Measurements from ENCODE around the gene IL1RN.
A peak's percentile ranks its signal among the peaks of the same experiment; 100 is the strongest.

The IL1RN gene

DNA sequence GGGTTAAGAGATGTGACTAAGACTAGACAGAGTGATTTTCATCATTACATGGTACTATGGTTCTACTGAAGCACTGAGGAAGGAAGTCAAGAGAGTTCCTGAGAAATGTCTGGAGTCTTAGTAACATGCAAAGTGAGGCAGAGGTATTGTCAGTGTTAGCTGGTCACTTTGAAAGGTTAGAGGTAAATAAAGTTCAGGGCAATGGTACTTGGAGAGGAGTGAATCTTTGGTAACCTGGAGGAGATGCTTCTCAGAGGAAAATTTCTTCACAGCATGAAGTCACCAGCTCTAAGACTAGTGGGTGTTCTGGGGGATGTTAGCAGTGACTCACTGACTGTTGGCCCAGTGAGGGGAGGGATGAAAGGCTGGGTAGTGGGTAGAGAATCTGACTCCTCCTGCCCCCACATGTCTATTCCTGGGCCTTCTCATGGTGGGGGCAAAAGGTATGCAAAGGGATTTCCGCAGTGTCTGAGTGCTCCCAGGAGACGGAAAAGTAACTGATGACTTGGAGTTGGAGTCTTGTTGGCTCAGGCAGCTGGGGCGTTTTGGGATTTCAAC lies 23.3 kb upstream of the IL1RN start:
- DNase-seq = peak; percentile 66

GRCh38 chr2:113105047-113105785 lies 22.2 kb upstream of the IL1RN start:
- DNase-seq = no peak

DNA sequence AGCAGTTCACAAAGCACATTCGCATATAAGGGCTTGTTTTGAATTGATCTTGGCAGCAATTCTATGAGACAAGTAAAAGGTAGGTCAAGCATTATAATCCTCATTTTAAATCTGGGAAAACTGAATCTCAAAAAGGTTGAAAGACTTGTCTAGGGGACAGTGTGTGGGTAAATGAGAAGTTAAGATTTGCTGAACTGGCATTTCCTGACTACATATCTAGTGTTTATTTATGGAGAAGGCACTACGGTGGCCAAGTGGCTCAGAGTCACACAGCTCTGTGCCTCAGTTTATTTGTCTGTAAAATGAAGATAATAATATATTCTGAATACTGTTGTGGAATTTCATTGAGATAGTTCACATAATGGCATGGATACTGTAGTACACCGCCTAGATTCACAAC lies 16.3 kb upstream of the IL1RN start:
- no peak for DNase-seq

DNA sequence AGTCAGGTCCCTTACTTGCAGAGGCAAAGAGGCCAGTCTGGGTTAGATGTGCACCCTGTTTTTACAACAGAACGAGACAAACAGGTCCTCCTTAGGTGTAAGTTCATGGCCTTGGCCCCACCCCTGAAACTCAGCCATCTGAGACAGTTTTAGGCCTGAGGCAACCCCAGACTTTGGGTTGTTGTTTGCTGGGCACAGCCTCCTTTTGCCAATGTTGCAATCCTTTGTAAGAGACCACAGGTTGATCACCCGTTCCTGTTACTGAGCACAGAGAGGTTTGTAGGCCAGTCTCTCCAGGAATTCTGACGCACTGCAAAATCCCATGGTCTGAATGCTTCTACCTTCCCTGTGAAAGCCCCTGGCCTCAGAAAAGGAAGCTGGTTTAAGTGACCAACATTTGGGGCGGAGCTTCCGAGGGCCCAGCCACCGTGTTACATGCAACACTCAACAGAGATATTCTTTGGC lies 15.5 kb upstream of the IL1RN start:
- DNase-seq = no peak

DNA sequence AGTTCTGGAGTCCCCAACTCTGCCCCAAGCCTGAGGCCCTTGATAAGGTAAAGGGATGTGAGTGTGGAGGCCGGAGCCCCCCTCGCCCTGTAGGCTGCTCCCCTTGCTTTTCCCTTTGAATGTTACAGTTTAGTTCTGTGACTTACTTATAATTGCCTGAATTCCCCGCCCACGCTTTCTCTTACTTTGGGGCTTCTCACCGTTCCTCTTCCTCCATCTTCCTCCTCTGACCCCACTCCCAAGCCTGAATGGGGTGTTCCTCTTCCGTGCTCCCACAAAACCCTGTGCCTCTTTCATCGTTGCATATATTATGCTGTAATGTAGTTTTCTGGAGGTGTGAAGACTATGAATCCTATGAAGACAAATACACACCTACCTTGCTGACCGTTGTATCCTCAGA lies 15.0 kb upstream of the IL1RN start:
- no peak for DNase-seq

- DNase-seq = no peak
These were observed 14.5 kb upstream of the IL1RN start for GRCh38 chr2:113112871-113113270.

GRCh38 chr2:113113807-113114206 lies 13.6 kb upstream of the IL1RN start:
- DNase-seq = no peak

GRCh38 chr2:113114224-113114945 lies 13.0 kb upstream of the IL1RN start:
- DNase-seq = no peak

GRCh38 chr2:113114996-113115395 lies 12.4 kb upstream of the IL1RN start:
- no peak for DNase-seq

DNA sequence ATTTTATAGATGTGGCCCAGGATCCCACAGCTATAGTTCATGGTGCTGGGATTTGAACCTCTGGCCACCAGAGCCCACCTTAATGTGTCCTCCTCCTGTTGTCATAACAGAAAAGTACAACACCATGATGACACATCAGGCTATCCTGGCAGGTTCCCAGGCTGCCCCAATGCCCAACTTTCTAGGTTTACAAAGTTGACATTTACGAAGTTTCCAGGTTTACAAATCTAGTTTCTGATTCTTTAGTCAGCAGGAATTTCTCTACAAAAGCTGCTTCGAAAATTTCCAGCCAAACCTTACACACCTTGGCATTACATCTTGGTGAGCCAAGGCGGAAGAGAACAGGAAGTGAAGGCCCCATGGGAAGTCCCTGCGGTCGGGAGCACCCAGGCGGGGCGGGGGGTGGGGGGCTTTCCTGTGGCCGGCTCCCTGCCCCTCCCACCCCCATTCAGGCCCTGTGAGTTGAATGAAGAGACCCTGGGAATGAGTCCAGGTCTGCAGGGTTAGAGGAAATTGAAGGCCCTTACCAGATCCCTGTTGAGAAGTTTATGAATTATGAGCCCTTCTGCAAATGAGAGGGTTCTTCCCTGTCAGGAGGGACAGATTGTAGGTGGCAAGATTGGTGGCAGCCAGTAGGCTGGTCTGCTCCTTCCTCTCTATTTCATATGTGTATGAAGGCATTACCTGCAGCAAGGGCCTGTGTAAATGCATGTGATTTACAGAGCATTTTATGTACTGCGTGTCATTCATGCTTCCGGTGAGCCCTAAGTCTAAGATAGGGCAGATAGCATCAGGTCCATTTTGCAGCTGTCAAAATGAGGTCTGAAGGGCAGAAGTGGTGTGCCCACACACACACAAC lies 11.1 kb upstream of the IL1RN start:
- DNase-seq = no peak

- DNase-seq = peak; percentile 68
These were observed 9.7 kb upstream of the IL1RN start for GRCh38 chr2:113117541-113118262.

GRCh38 chr2:113118263-113118657 lies 9.1 kb upstream of the IL1RN start:
- DNase-seq = no peak

DNA sequence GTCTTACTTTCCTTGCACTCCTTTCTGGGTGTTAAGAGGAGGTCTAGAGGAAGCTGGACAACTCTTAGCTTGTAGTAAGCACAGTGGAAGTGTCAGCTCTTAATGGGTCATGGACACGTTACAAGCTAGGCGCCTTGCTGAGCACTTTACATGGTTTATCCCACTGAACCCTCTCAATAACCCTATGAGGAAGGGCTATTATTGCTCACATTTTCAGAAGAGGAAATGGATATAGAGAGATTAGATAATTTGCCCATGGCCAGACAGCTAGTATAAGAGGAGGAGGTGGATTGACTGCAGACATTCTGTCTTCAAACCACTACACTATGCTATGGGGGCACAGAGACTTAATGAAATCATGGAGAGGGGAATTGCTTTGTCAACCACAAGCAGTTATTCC lies 8.3 kb upstream of the IL1RN start:
- no peak for DNase-seq

- DNase-seq = no peak
These were observed 6.5 kb upstream of the IL1RN start for GRCh38 chr2:113120861-113121260.

DNA sequence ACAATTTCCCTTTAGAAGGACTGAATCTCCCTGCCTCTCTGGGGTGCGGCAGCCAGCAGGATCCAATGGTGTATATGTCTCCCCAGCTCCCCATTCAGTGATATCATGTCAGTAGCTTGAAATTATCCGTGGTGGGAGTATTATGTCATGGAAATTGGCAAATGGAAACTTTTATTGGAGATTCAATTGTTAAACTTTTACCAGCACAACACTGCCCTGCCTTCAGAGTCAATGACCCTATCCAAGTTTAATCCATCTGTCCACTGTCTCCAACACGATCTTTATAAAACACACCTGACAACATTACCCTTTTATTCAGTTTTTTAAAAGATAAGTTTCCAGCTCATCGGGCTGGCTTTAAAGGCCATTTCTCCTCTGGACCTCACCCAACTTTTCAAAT lies 5.0 kb upstream of the IL1RN start:
- DNase-seq = no peak

GRCh38 chr2:113123726-113124125 lies 3.7 kb upstream of the IL1RN start:
- no peak for DNase-seq

DNA sequence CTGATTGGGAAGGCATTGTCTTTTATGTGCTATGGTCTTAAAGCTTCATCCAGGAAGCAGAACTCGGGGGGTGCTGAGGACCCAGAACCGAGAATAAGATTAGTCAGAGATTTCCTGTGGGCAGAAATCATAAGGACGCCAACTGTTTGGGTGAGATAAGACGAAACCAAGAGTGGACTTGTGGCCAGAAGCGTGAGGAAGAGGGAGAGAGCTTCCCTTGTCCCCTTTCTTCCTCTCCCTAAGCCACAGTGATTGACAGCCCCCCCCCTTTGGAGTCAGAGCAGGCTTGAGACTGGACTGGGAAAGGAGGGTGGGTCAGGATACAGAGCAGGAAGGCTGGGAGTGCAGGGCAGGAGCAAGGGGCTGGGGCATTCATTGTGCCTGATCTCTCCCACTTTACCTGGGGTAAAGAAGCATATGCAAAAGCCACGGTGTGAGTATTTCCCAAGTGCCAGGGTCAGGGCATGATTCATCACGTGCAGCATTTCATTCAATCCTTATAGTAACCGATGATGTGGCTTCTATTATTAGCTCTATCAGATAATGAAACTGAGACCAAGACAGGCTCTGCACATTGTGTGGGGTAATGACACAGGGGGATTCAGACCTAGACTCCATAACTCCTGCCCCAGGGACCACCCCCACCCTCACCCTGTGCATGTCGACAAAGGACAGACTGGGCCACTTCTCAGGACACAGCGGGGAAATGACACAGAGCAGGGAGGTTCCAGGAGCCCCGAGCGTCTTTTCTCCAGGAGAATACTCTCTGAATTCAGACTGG lies 3.0 kb upstream of the IL1RN start:
- no peak for DNase-seq

DNA sequence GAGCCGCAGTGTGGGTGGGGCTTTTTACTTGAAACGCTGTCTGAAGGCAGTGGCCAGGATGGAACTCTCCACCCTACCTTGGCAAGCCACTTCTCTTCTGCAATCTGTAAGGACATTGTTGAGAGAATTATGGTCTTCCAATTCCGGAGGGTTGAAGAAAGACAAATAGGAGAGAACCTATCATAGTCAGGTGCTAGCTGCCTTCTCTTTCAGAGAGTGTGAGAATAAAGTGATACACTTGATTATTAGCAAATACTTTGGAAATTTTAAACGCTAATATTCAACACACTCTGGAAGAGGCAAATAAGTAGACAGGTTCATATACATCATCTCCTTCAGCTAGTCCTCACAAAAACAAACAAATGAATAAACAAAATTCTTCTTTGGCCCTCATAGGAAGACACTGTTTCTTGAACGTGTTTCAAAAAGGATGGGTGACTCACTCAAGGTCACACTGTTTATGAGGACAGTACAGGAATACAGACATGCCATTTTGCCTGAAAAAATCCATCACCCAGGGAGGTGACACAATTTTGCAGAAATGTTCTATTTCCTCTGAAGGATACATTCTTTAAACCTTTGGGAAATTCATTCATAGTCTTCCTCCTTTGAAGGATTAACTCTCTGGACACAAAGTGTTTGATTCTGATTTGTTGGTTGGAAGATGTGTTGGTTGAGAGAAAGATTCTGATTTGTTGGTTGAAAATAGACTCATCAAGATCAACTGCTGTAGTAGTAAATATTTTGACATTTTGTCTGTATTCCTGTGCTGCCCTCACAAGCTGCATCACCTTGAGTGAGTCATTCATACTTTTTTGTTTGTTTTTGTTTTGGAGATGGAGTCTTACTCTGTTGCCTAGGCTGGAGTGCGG lies 2.2 kb upstream of the IL1RN start:
- no peak for DNase-seq

DNA sequence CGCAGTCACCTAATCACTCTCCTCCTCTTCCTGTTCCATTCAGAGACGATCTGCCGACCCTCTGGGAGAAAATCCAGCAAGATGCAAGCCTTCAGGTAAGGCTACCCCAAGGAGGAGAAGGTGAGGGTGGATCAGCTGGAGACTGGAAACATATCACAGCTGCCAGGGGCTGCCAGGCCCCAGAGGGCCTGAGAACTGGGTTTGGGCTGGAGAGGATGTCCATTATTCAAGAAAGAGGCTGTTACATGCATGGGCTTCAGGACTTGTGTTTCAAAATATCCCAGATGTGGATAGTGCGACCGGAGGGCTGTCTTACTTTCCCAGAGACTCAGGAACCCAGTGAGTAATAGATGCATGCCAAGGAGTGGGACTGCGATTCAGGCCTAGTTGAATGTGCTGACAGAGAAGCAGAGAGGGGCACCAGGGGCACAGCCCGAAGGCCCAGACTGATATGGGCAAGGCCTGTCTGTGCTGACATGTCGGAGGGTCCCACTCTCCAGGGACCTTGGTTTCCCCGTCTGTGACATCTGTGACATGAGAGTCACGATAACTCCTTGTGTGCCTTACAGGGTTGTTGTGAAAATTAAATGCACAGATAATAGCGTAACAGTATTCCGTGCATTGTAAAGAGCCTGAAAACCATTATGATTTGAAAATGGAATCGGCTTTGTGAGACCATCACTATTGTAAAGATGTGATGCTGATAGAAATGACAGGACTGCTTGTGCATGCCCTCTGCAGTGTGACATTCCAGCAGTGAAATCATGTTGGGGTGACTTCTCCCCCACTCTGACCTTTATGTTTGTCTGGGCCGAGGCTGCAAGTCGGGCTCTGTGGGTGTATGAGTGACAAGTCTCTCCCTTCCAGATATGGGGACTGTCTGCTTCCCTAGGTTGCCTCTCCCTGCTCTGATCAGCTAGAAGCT lies 510 bp downstream of the IL1RN start:
- no peak for DNase-seq

Data from activated effector memory CD4-positive, alpha-beta T cell treated with anti-CD3 and anti-CD28 coated beads, Interleukin-2, amount 50 U/mL, for 16 hours (primary cell).